GM10248 (cell line): ENCODE measurements around the gene SLAIN1.

Source experiments
- CTCF ChIA-PET: fragments of 300-600 bp; sonication (Branson Sonifier 250); formaldehyde crosslinking; extraction: SDS; loops from one replicate; lab custom pipeline; 2021; ENCODE audit warnings: antibody characterized with exemption; lab: Yijun Ruan, JAX
- POLR2A ChIA-PET: fragments of 350-650 bp; sonication (Branson Sonifier 250); formaldehyde crosslinking; extraction: SDS; loops from one replicate; lab custom pipeline; 2020; ENCODE audit warnings: antibody characterized with exemption; lab: Yijun Ruan, JAX
- DNase-seq: peaks from one replicate; pipeline ENCODE4 v3.0.0; 2012; ENCODE audit errors: extremely low spot score
- CTCF ChIP-seq: IDR thresholded peaks from 2 replicates; pipeline ENCODE4 v1.5.1; 2012; ENCODE audit warnings: mild to moderate bottlenecking, low read depth; ENCODE audit errors: extremely low read depth, missing control alignments, control extremely low read depth

The SLAIN1 gene

GRCh38 chr13:77733674-77734073, 36.2 kb downstream of the SLAIN1 start:
- DNase-seq: no peak
- ChIA-PET POLR2A (no interaction called here), CTCF (interaction anchor here (1.0 to 2.4 kb wide), 8 partner anchors 8 to 141 kb away, joined by 3 to 9 read pairs (median 5); partner anchors contain the start of gene SLAIN1)
- no peak for TF ChIP-seq CTCF

GRCh38 chr13:77737583-77738200, 40.2 kb downstream of the SLAIN1 start:
- POLR2A ChIA-PET: no interaction called here

GRCh38 chr13:77740097-77740735, 42.7 kb downstream of the SLAIN1 start:
- no peak for DNase-seq
- no peak for TF ChIP-seq CTCF
- CTCF ChIA-PET: interaction anchor here (0.9 to 2.6 kb wide), 6 partner anchors 9 to 415 kb away, joined by 3 to 11 read pairs (median 4); no protein-coding TSS in a partner anchor
- POLR2A ChIA-PET: no interaction called here

More at GRCh38 chr13:77737583-77738200, 40.2 kb downstream of the SLAIN1 start:
- no peak for TF ChIP-seq CTCF
- DNase-seq: no peak
- CTCF ChIA-PET: interaction anchor here (1.0 to 2.1 kb wide), 5 partner anchors 9 to 144 kb away, joined by 3 to 5 read pairs (median 3); no protein-coding TSS in a partner anchor

DNA sequence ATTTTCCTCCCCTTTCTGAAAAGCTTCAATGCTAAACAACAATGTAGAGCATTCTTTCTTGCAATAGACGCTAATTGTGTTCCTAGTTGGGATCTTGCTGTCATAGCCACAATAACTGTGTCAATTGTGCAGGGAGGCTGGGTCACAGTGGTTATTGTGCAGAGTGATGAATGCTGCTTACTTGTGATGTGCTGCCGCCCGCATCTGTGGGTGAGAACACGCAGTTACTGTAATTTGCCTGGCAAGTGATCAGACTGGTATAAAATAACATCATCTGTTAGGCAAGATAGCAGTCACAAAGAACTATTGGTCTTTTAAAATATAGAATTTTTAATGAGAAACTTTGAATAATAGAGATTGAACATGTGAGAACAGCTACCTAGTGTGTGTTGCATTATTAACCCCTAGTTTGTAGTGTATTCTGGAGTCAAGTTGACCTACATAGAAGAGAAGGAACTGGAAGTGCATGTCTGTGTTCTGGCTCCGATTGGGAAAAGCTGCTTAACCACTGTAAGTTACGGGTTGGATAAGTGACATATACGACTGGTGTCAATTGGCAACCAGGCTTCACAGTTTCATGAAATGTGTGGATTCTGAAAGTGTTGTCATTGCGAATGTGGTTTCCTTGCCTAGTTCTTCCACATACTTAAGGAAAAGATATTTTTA, 43.6 kb downstream of the SLAIN1 start:
- TF ChIP-seq CTCF: no peak
- CTCF ChIA-PET: interaction anchor here (0.9 to 2.6 kb wide), 7 partner anchors 8 to 415 kb away, joined by 3 to 11 read pairs (median 4); no protein-coding TSS in a partner anchor
- POLR2A ChIA-PET: interaction anchor here (0.6 kb wide), 1 partner anchor 414 kb away, joined by 6 read pairs; the partner anchor contains the start of gene MYCBP2
- DNase-seq: no peak

DNA sequence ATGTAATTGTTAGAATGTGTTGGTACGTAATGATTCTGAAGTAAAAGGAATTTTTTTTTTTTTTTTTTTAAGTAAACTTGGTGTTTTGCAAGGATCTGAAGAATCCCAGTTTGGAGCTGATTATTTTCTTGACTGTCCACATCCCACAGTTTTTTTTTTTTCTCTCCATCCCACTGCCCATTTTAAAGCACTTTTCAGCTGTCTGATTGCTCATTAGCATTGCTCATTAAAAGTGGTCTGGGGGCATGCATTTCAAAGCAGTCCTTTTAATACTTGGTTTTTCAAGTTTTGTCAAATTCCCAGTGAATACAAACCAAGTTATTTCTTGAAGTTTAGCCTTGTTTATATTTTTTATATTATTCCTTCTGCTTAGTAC, 44.1 kb downstream of the SLAIN1 start:
- no peak for TF ChIP-seq CTCF
- CTCF ChIA-PET: interaction anchor here (1.5 to 2.6 kb wide), 3 partner anchors 9 to 11 kb away, joined by 3 to 11 read pairs (median 11); no protein-coding TSS in a partner anchor
- no peak for DNase-seq
- POLR2A ChIA-PET: interaction anchor here (0.5 to 0.6 kb wide), 2 partner anchors 146 to 415 kb away, joined by 4 to 6 read pairs; partner anchors contain the start of gene MYCBP2

DNA sequence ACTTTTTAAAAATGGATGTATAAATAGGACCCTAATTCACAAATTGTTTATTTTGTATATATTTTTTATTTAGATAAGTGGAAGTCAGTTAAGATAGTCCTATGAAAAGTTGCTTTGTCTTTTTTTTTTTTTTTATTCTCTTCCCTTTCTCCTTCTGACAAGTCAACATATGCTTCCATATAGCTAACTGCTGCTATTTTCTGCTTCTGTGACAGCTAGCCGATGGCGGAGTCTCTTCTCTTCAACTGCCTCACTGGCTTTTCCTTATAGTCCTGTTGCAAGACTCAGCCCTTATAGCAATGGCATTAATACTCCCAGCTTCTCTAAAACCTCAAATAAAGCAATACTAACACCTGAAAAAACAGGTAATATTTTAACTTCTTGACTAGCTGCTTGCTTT, 45.3 kb downstream of the SLAIN1 start:
- no peak for DNase-seq
- TF ChIP-seq CTCF: no peak
- POLR2A ChIA-PET: no interaction called here
- CTCF ChIA-PET: interaction anchor here (1.0 to 1.8 kb wide), 4 partner anchors 9 to 149 kb away, joined by 3 to 11 read pairs (median 4); no protein-coding TSS in a partner anchor
